UCSD-AML1 (cell line): Measurements from ENCODE around the gene STPG1.

Source experiments
- DNase-seq: peaks from one replicate; lab custom pipeline; 2025; ENCODE audit not compliant: unreplicated experiment; lab: John Stamatoyannopoulos, UW

Gene STPG1

GRCh38 chr1:24343412-24344089 is 70.0 kb downstream of the STPG1 start:
- DNase-seq: no peak

GRCh38 chr1:24341260-24341659 is 72.3 kb downstream of the STPG1 start:
- peak; percentile 32 for DNase-seq

- no peak for DNase-seq
Observed at GRCh38 chr1:24340770-24341169, 72.8 kb downstream of the STPG1 start.

DNA sequence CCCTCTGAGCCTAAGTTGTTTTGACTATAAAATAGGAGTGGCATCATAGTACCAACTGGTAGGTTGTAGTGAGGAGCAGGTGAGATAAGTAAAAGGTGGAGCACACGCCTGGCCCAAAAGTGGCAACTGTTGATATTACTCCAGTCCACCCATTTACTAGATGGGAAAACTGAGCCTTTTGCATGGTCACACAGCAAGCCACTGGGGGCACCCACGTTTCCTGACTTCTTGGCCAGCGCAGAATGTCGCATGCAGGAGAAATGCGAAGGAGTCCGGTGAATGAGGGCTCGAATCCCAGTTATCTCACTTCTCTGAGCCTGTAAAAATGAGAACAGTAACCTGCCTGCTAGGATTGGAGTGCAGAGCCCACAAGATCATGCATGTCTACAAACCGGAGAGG is 73.6 kb downstream of the STPG1 start:
- DNase-seq: no peak

- no peak for DNase-seq
Observed at GRCh38 chr1:24338447-24338846, 75.1 kb downstream of the STPG1 start.

DNA sequence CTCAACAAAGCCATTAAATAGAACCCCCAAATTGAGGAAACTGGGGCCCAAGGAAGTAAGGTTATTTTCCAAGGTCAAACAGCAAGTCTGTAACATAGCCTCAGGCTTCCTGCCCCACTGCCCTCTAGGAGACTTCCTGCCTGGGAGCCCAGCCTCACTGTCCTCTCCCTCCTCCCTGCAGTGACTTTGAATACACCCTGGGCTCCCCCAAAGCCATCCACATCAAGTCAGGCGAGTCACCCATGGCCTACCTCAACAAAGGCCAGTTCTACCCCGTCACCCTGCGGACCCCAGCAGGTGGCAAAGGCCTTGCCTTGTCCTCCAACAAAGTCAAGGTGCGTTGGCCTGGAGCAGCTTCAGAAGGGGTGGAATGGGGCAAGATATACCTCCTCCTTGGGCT is 76.1 kb downstream of the STPG1 start:
- peak; percentile 19 for DNase-seq

GRCh38 chr1:24336075-24336474 is 77.5 kb downstream of the STPG1 start:
- no peak for DNase-seq

DNA sequence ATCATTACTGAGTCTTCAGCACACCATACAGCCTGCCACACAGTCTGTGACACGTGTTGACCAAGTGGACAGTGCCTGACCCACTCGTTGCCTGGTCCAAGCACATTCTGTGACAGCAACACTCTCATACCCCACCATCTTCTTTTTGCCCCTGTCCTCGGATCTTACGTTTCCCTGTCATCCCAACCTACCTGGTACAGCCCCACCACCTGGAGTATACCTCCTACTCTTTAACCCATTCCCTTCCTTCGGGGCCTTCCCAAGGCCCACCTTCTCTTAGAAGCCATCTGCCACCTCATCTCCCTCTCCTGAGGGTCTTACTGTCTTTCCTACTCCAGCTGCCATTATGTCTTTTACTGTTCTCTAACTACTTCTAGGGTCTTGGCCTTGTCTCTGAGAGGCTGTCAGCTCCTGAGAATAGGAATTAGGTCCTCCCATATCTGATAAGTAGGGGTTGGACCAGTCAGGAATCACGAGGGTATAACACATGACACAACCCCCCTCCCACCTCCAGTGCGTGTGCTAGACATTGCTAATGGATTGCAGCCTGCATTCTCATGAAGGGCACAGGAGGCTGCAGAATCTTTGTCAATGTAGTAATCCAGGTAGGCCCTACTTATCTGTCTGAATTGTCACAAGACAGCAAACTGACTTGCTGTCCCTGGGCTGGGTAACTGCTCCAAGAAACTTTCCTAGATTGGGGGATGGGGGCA is 81.5 kb downstream of the STPG1 start:
- DNase-seq: no peak

- DNase-seq: no peak
Observed at GRCh38 chr1:24329797-24330543, 83.6 kb downstream of the STPG1 start.

GRCh38 chr1:24329331-24329730 is 84.3 kb downstream of the STPG1 start:
- DNase-seq: no peak

DNA sequence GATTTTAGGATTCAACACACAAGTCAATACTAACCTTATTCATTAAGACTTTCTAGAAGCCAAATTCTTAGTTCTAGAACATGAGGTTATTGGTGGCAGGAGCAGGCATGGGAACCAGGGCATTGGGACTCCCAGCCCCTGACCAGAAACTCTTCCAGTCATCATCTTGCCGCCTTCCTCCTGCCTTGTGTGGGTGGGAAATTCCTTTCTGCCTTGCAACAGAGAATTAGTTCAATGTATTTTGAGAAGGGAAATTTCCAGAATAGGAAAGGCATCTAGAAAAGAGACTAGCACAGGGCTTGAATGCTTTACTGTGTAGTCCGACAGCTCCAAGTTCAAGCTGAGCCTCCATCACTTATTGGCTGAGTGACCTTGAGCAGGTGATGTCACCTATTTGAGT is 85.7 kb downstream of the STPG1 start:
- DNase-seq: no peak

- no peak for DNase-seq
Observed at GRCh38 chr1:24327486-24327885, 86.1 kb downstream of the STPG1 start.

GRCh38 chr1:24325587-24326449 is 87.8 kb downstream of the STPG1 start:
- no peak for DNase-seq

DNA sequence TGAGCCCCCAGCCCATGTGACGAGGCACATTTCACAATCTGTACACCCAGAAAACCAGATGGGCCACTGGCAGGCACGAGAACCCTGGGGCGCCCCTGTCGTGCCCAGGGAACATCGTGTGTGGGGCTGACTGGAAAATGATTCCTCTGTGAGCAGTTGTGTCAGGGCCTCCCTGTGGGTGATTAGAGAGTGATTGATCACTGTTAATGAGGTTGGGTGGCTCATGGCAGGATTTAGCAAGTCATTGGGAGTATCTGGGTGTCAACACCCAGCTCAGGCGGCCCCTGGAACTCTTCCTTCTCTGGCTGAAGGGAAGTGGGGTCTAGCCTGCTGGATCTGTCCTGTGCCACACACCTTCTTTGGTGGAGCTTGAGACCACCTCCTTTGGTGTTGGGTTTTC is 88.7 kb downstream of the STPG1 start:
- DNase-seq: no peak

GRCh38 chr1:24323281-24323680 is 90.3 kb downstream of the STPG1 start:
- no peak for DNase-seq

DNA sequence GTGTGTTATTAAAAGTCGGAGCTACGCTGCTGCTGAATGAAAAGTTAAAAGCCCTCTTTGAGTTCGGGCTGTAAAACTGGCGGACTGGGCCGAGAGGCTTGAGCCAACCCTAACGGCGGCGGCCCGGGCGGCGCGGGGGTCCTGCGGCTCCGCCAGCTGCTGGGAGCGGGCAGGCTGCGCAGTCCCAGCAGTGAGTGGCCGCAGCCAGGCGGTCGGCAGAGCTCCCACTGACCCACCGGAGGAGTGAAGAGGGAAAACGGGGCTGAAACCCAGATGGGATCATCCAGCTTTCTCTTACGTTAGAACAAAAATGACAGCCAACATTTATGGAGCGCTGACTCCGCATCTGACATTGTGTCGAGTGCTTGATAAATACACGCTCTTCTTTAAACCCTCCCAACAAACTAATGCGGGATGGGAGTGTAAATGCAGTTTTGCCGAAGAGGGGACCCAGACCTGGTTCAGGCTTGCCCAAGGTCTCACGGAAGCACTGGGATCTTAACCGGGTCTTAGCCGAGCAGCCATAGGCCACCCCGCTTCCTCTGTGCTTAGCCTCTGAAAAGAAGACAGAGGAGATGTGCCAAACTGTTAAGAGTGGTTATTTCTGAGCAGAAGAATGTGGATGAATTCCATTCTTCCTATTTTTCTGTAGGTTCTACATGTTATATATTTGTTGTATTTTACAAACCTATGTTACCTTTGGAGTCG is 91.0 kb downstream of the STPG1 start:
- no peak for DNase-seq

GRCh38 chr1:24321697-24322469 is 91.7 kb downstream of the STPG1 start:
- DNase-seq: peak; percentile 81

DNA sequence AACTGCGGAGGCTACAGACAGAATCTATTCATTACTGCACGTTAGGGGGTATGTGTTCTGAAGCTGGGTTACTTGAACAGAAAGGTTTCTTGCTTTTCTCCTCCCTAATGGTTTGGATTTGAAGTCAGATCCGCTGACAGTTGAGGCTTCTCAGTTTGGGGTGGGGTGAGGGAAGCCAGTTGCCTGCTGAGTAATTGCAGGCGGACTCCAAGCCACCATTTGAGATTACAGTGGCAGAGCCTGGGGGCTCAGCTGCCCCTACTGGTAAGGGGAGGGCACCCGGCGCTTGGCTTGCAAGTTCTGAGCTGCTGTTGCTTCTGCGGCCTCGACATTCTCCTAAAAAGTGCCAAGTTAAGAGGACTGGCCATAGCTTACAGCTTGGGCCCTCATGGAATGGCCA is 92.5 kb downstream of the STPG1 start:
- no peak for DNase-seq

- no peak for DNase-seq
Observed at GRCh38 chr1:24319962-24320361, 93.6 kb downstream of the STPG1 start.
